ENCODE data around the gene PRKG2.

Gene PRKG2

GRCh38 chr4:81085291-81085690 lies 129.7 kb downstream of the PRKG2 start:
- no peak for DNase-seq

GRCh38 chr4:81084634-81085033 lies 130.4 kb downstream of the PRKG2 start:
- no peak for DNase-seq

GRCh38 chr4:81084029-81084428 lies 131.0 kb downstream of the PRKG2 start:
- DNase-seq, result peak; percentile 60

- DNase-seq, result no peak
Observed at GRCh38 chr4:81081156-81081555, 133.9 kb downstream of the PRKG2 start.

- DNase-seq, result no peak
Observed at GRCh38 chr4:81071013-81071412, 144.0 kb downstream of the PRKG2 start.

GRCh38 chr4:81069706-81070331 lies 145.2 kb downstream of the PRKG2 start:
- peak; percentile 66 for DNase-seq

DNA sequence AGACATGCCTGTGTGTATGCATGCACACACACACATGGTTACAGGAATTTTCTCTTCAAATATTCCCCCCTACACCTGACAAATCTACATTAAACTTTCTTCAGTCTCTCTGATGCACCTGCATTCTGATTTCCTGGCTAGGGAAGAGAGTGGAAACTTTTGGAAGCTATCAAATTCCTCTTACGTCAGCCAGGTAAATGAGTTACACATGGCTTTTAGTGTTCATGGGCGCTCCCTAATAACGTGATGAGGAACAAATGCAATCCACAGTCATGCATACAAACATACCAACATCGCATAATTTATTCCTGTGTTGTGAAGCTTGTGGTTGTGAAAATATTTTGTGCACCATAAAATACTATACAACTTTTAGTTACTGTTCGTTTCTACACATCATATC lies 149.6 kb downstream of the PRKG2 start:
- DNase-seq, result no peak

GRCh38 chr4:81062001-81062400 lies 153.0 kb downstream of the PRKG2 start:
- no peak for DNase-seq

GRCh38 chr4:81061344-81061730 lies 153.7 kb downstream of the PRKG2 start:
- no peak for DNase-seq

- DNase-seq, result no peak
Observed at GRCh38 chr4:81060587-81061343, 154.3 kb downstream of the PRKG2 start.

- DNase-seq, result no peak
Observed at GRCh38 chr4:81058621-81059020, 156.4 kb downstream of the PRKG2 start.

GRCh38 chr4:81052119-81053068 lies 162.6 kb downstream of the PRKG2 start:
- DNase-seq, result peak; percentile 24

- DNase-seq, result no peak
Observed at GRCh38 chr4:81049907-81050306, 165.1 kb downstream of the PRKG2 start.

GRCh38 chr4:81049330-81049729 lies 165.7 kb downstream of the PRKG2 start:
- no peak for DNase-seq

DNA sequence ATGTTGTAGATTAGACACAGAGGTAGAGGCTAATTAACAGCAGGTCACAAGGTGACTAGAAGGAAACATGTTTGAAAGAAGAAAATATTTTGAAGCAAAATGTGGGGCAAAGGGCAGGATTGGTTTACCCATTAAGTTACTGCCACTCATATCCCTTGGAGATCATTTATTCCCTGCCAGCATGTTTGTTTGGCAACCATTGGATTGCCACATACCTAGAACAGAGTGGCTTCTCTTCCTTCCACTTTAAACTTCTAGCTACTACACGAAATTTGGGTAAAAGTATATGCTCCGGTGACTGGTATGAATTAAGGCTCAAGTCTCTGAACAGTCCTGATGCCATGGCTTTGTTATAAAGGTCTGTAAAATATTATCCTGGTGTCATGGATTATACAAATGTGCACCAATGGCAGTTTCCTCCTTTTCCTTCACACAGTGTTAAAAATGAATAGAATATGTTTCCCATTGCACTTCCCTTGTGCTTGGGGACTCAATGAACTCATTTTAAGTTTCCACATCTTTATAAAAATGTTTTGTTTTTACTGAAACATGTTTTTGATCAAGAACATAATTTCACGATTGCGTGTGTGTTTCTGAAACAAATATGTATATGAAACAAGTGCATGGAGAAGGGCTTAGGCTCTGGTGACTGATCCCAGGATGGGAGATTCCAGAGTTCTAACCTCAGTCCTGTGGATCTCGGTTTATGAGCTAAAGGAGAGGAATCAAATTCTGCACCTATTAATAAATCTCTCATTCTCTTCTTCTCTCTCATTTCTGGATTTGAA lies 172.2 kb downstream of the PRKG2 start:
- no peak for DNase-seq

DNA sequence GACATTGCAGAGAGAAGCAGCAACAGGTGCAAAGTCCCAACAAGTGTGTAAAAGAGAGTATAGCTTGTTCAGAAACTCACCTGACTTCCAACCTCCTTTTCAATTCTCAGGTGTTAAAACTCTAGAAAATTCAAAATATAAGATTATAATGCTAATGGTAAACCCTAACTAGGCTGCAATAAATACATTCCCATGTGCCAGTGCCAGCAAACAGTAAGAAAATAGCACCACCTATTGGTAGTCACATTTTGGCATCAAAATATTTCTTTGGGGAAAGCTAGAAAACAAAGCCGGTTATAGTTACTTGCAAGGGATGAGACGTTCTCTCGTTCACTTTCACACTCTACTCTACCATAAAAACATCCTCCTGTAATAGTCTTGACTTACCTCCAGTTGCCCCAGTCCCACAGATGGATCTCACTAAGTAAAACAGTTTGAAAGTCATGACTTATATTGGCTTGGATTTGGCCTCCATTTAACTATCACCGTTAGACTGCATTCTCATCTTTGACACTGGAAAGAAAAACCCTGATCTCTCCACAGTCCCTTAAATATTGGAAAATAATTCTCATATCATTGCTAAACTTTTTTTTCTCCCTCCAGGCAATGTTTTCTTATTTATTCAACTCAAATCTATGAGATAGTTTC lies 174.9 kb downstream of the PRKG2 start:
- peak; percentile 34 for DNase-seq

DNA sequence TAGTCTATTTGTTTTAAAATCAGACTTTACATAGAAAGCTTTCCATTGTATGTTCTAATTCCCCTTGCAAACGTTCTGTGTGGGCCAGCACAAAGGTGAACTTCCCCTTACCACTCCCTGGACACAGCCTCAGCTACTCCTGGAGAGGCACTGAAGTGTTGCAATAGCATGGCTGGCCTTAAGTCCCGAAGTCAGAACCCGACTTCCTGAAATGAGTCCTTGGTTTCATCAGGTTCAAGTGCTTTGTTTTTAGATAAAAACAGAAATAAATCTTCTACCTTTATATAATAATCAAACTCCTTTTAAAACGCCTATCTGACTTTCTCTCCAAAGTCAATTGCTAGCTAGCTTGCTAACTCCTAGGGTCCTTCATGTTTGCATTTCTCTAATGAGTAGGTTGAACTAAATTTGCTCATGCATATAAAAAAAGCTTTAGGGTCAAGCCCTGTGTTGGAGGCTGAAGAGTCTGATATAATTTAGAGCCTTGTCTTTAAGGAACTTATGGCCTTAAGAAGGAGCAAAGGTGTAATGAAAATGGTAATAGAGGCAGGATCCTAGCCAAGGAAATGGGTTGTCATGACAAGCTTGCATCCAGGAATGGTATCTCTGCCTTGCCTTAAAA lies 175.6 kb downstream of the PRKG2 start:
- DNase-seq, result peak; percentile 3

GRCh38 chr4:81038636-81039350 lies 176.2 kb downstream of the PRKG2 start:
- DNase-seq, result peak; percentile 11
